CD4-positive, CD25-positive, alpha-beta regulatory T cell (primary cell): ENCODE data around the gene RHOJ. TPM values are rescaled to one million over a fixed set of nuclear protein-coding genes. Genes with fewer than 3 reads are reported as not detected.

Experiments used
- ATAC-seq, 2 donors: fragments of 150-1000 bp; cut with Tn5 transposase; one replicate each; pipeline ENCODE4 v1.10.0; 2021; ENCODE audit warnings: low read depth in 2 of 2, moderate number of reproducible peaks in 2 of 2, moderate library complexity in 1 of 2
- DNase-seq, 3 donors: peaks; one replicate each; pipeline versions ENCODE4 v3.0.0 to v3.0.0-alpha.2; 2012 to 2022; ENCODE audit warnings: mixed read lengths in 1 of 3
- H3K27ac ChIP-seq: one replicate; pipeline ENCODE4 v1.7.0; 2013; ENCODE audit warnings: mild to moderate bottlenecking, low read length; ENCODE audit not compliant: insufficient read depth, poor library complexity, severe bottlenecking
- H3K27me3 ChIP-seq: one replicate; pipeline ENCODE4 v1.7.0; 2013; ENCODE audit warnings: low read length; ENCODE audit not compliant: control insufficient read depth, insufficient read depth
- H3K36me3 ChIP-seq: one replicate; pipeline ENCODE4 v1.7.0; 2013; ENCODE audit warnings: mild to moderate bottlenecking, low read length, moderate library complexity; ENCODE audit not compliant: control insufficient read depth, insufficient read depth
- H3K4me1 ChIP-seq: 2 replicates; pipeline ENCODE4 v1.7.0; 2013; ENCODE audit warnings: mild to moderate bottlenecking, low read length; ENCODE audit not compliant: insufficient read depth, control insufficient read depth, poor library complexity, severe bottlenecking
- H3K4me3 ChIP-seq: one replicate; pipeline ENCODE4 v1.7.0; 2013; ENCODE audit warnings: low read depth, mild to moderate bottlenecking, low read length, moderate library complexity
- H3K9me3 ChIP-seq, 2 experiments: 1 replicate in 1 of 2; 2 replicates in 1 of 2; pipeline ENCODE4 v1.7.0; 2013; ENCODE audit warnings: low read length in 2 of 2, mild to moderate bottlenecking in 1 of 2, moderate library complexity in 1 of 2; ENCODE audit not compliant: control insufficient read depth in 2 of 2
- H3K27ac Mint-ChIP-seq, 3 donors: one replicate each; pipeline ENCODE4 v1.8.0; 2020 to 2022; ENCODE audit warnings: mild to moderate bottlenecking in 3 of 3, mixed read lengths in 3 of 3, moderate library complexity in 2 of 3
- H3K27me3 Mint-ChIP-seq: one replicate; pipeline ENCODE4 v1.8.0; 2022; ENCODE audit warnings: mild to moderate bottlenecking, mixed read lengths
- H3K36me3 Mint-ChIP-seq: one replicate; pipeline ENCODE4 v1.8.0; 2020; ENCODE audit warnings: mixed read lengths
- H3K4me1 Mint-ChIP-seq, 4 donors: one replicate each; pipeline ENCODE4 v1.8.0; 2020 to 2022; ENCODE audit warnings: mixed read lengths in 4 of 4, mild to moderate bottlenecking in 1 of 4
- H3K4me3 Mint-ChIP-seq, 4 donors: one replicate each; pipeline ENCODE4 v1.8.0; 2020 to 2022; ENCODE audit warnings: mild to moderate bottlenecking in 4 of 4, mixed read lengths in 4 of 4, moderate library complexity in 3 of 4
- H3K9me3 Mint-ChIP-seq, 7 donors: one replicate each; pipeline ENCODE4 v1.8.0; 2020 to 2022; ENCODE audit warnings: mixed read lengths in 7 of 7, mild to moderate bottlenecking in 3 of 7, moderate library complexity in 2 of 7
- polyA plus RNA-seq, 4 donors: library from polyadenylated mRNA; unstranded; fragments of 300-500 nt; fragmentation: Illumina TruSeq; gene quantifications; one replicate each; pipeline ENCODE4 v1.2.3, GENCODE V29; 2021
- total RNA-seq: library from RNA; stranded (reverse); gene quantifications from one replicate; pipeline ENCODE4 v1.2.3, GENCODE V29; 2022

Gene RHOJ
- total and polyA plus RNA-seq, 5 donors from 2014 or later = not detected

DNA sequence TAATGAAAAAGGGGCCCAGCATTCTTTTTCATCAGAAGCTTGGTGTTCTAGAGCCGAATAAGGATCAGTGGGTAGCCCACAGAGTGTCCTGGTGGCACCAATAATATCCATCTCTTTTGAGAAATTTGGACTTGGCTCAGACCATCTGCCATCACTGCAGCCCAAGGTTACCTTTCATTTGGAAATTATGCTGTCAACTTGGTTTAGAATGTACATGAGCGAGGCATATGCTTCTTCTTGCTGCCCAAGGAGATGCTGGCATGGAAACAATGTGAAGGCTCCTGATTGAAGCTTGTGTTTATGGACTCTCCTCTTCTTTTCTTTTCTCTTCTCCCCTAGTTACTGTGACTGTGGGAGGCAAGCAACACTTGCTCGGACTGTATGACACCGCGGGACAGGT, 64.5 kb downstream of the RHOJ start:
- Histone ChIP-seq H3K27ac (no peak overlapping the region), H3K36me3 (no peaks in the 10 kb centered on the region), H3K27me3 (peaks cover 5% of the 10 kb centered on the region), H3K4me1 (no peaks in the 10 kb centered on the region), H3K4me3 (no peak overlapping the region), H3K9me3 (no peaks in the 10 kb centered on the region)
- peaks cover 23% of the 10 kb centered on the region for H3K27me3 Mint-ChIP-seq
- no peaks in the 10 kb centered on the region for H3K36me3 Mint-ChIP-seq
- DNase-seq = no peak
- peaks cover 0 to 4% (median 2%) of the 10 kb centered on the region in 7 donors for H3K9me3 Mint-ChIP-seq
- no peak overlapping the region for H3K4me3 Mint-ChIP-seq
- H3K27ac Mint-ChIP-seq = no peak overlapping the region
- no peaks in the 10 kb centered on the region for H3K4me1 Mint-ChIP-seq
- ATAC-seq = no peak

DNA sequence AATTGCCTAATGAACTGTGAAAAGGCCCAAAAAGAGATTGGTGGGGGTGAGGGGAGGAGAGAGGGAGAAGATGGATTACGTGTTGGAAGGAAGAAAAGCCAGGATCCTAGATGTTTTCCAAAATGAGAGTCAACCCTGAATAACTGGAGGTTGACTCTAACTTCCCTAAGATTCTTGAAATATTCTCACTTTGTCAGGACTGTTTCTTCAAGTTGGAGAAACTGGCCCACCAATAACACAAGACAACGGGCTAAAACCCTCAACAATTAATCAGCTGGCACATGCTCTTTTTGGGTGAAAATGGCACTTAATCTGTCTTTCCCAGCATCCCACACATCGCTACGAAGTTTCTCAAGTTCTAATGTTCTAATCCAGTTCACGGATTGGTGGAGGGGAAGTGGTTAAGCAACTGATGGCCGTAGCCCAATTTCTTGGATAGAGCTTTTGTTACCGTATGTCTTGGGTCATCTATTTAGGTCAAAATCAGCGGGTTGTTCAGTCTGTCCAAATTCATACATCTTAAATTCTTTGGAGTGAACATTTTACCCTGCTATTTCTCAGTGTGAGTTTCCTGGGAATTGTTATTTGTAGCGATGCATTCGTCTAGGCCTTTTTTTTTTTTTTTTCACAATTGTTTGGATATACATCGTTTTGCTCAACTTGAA, 65.5 kb downstream of the RHOJ start:
- H3K4me1 Mint-ChIP-seq = no peaks in the 10 kb centered on the region
- ATAC-seq = no peak
- no peak overlapping the region for H3K27ac ChIP-seq
- H3K36me3 ChIP-seq = no peaks in the 10 kb centered on the region
- no peak overlapping the region for H3K4me3 ChIP-seq
- H3K27me3 ChIP-seq = peaks cover 5% of the 10 kb centered on the region
- no peaks in the 10 kb centered on the region for H3K36me3 Mint-ChIP-seq
- no peak for DNase-seq
- H3K27ac Mint-ChIP-seq = no peak overlapping the region
- peaks cover 22% of the 10 kb centered on the region for H3K27me3 Mint-ChIP-seq
- H3K9me3 Mint-ChIP-seq = peaks cover 0 to 3% (median 0%) of the 10 kb centered on the region in 7 donors
- H3K4me3 Mint-ChIP-seq = no peak overlapping the region
- no peaks in the 10 kb centered on the region for H3K9me3 ChIP-seq
- no peaks in the 10 kb centered on the region for H3K4me1 ChIP-seq

DNA sequence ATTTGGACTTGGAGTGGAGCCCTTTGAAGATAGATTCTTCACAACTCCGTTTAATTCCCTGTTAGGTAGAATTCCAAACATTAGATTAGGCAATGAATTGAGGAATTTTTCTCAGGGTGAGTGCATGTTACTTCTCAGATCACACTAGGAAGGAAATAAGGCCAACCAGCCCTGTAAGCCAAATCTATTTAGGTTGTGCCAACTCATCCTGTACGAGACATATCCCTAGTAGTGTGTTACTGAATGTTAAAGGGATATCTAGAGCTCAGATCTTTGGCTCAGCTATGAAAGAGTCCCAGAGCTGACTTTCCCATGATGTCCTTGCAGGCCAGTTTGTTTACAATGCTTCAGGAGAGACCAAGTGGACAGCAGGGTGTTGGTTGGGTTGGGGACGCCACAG, 68.9 kb downstream of the RHOJ start:
- Histone ChIP-seq H3K27ac (no peak overlapping the region), H3K9me3 (no peaks in the 10 kb centered on the region), H3K4me1 (no peaks in the 10 kb centered on the region), H3K4me3 (no peak overlapping the region), H3K36me3 (no peaks in the 10 kb centered on the region), H3K27me3 (peaks cover 4% of the 10 kb centered on the region)
- DNase-seq (no peak), ATAC-seq (no peak)
- Mint-ChIP-seq H3K27ac (peak overlapping the region in 1 of 3 donors; percentile 5), H3K9me3 (peaks cover 0 to 1% (median 0%) of the 10 kb centered on the region in 7 donors), H3K4me1 (no peaks in the 10 kb centered on the region), H3K4me3 (no peak overlapping the region), H3K36me3 (no peaks in the 10 kb centered on the region), H3K27me3 (peaks cover 19% of the 10 kb centered on the region)

DNA sequence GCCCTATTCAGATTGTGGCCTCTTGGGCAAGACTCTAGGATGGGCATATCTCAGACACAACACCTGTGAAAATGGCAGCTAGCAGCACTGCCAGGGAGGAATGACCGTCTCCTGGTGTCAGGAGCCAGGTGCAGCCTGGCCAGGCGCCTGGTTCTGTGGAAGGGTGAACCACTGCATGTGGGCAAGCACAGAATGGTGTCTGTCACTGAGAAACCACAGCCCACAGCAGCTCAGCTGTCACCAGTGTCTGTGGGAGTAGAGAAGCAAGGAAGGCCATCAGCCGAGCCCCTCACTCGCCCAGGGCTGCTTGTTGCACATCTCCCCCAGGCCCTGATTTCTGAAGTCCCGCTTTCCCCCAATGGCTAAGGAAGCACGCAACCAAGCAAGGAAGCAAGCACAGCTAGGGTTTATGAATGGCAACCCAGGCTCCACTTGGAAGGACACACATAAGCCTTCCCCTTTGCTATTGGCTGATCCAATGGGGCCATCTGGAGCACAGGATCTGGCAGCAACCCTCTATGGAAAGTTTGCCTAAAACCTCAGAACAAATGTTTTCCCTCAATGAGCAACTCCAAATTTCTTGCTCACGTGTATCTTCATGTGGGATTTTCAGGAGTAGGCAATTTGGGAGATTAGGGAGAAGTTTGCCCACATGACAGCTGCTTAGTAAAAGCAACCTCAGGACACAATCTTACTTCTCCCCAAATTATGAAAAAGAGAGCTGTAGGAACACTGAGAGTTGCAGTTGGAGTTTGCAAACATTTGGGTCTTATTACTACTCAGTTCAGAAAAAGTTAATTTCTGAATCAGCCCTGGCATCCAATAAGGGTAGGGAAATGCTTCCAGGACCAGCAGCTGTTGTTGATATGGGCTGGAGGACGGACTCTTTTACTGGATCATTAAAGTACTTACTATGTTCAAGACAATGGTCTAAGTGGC, 69.7 kb downstream of the RHOJ start:
- H3K27ac Mint-ChIP-seq = no peak overlapping the region

DNA sequence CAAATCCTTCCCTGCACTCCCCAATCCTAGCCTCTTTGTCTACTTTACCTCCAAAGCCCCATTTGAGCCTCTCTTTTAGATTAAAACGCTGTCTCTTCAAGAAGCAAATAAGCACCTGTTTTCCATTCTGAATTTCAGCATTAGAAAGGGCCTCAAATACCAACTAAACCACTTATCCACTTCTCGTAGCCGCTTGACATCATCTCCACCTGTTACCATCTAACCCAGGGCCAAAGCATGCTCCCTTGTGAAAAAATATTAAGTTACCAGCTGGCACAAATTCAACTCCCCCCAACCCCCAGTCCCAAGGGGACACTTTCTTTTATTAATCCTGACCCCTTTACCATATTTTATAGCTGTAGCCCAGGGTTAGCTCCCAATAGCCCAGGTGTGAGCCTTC, 71.4 kb downstream of the RHOJ start:
- ATAC-seq (no peak), DNase-seq (no peak)
- no peaks in the 10 kb centered on the region for H3K4me1 Mint-ChIP-seq
- no peaks in the 10 kb centered on the region for H3K9me3 ChIP-seq
- no peaks in the 10 kb centered on the region for H3K36me3 ChIP-seq
- H3K27me3 ChIP-seq = peaks cover 5% of the 10 kb centered on the region
- H3K9me3 Mint-ChIP-seq = no peaks in the 10 kb centered on the region
- no peak overlapping the region for H3K27ac ChIP-seq
- H3K4me3 ChIP-seq = no peak overlapping the region
- no peaks in the 10 kb centered on the region for H3K4me1 ChIP-seq
- H3K4me3 Mint-ChIP-seq = no peak overlapping the region
- no peaks in the 10 kb centered on the region for H3K36me3 Mint-ChIP-seq
- H3K27ac Mint-ChIP-seq = no peak overlapping the region
- peaks cover 13% of the 10 kb centered on the region for H3K27me3 Mint-ChIP-seq

More for the DNA sequence above, 69.7 kb downstream of the RHOJ start:
- Mint-ChIP-seq H3K9me3 (no peaks in the 10 kb centered on the region), H3K27me3 (peaks cover 15% of the 10 kb centered on the region), H3K4me3 (no peak overlapping the region), H3K4me1 (no peaks in the 10 kb centered on the region), H3K36me3 (no peaks in the 10 kb centered on the region)
- no peaks in the 10 kb centered on the region for H3K36me3 ChIP-seq
- no peak overlapping the region for H3K27ac ChIP-seq
- ATAC-seq (no peak), DNase-seq (no peak)
- H3K27me3 ChIP-seq = peaks cover 4% of the 10 kb centered on the region
- no peak overlapping the region for H3K4me3 ChIP-seq
- no peaks in the 10 kb centered on the region for H3K4me1 ChIP-seq
- H3K9me3 ChIP-seq = no peaks in the 10 kb centered on the region

DNA sequence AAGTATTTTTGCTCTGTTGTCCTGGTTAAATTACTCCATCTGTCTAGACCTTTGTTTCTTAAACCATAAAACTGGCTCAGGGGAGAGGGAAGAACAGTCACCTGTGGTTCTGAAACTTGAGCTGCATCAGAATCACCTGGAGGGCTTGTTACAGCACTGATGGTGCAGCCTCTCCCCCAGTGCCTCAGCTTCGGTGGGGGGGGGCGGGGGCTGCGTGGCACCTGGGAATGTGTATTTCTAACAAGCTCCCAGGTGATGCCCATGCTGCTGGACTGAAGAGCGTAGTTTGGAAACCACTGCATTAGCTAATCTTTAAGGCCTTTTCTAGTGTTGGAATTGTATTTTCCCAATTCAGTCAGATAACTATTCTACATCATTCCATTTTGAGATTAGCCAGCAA, 71.8 kb downstream of the RHOJ start:
- H3K4me1 ChIP-seq = no peaks in the 10 kb centered on the region
- Mint-ChIP-seq H3K36me3 (no peaks in the 10 kb centered on the region), H3K27me3 (peaks cover 13% of the 10 kb centered on the region), H3K4me3 (no peak overlapping the region), H3K9me3 (no peaks in the 10 kb centered on the region), H3K4me1 (no peaks in the 10 kb centered on the region), H3K27ac (no peak overlapping the region)
- no peak for ATAC-seq
- peaks cover 9% of the 10 kb centered on the region for H3K27me3 ChIP-seq
- no peak overlapping the region for H3K4me3 ChIP-seq
- no peak for DNase-seq
- H3K9me3 ChIP-seq = no peaks in the 10 kb centered on the region
- H3K36me3 ChIP-seq = no peaks in the 10 kb centered on the region
- H3K27ac ChIP-seq = no peak overlapping the region

DNA sequence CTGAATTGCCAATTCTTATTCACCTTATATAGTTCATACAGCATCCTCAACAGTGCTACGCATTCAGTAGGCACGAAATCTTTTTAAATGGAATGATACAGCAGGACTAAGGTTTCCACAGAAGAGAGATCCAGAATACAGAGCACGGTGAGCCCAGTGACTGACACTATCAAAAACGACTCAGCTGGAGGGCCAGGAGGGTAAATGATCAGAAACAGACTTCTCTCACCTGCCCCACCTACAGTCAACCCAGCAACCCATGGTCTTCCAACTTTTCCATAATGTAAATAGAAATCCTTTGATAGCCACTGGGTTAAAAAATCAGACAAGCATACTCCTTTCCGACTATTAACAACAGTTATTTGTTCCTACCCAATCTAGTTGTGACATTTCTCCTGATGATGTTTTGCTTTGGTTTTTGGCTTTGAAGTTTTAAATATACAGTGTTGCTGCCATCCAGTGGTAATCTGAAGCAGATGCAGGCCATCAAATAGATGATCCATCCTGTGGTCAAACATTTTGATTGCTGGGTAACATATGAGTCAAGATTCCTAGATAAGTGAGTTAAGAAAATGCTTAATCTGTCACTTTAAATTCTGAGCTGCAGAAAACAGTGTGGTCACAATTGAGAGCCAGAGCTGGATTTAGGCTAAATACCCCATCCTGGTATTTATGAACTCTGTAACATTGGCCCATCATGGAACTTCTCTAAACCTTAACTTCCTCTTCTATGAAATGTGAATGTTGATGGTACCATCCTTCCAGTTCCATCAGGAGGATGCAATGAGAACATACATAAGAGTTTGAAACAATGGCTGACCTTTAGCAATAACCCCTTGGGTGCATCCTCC, 72.5 kb downstream of the RHOJ start:
- ATAC-seq (peak in 1 of 2 donors; percentile 59), DNase-seq (peak in 2 of 3 donors; percentile 11 to 51)
- Histone ChIP-seq H3K36me3 (no peaks in the 10 kb centered on the region), H3K4me3 (no peak overlapping the region), H3K4me1 (no peaks in the 10 kb centered on the region), H3K27ac (no peak overlapping the region), H3K27me3 (peaks cover 10% of the 10 kb centered on the region), H3K9me3 (no peaks in the 10 kb centered on the region)
- no peak overlapping the region for H3K27ac Mint-ChIP-seq
- no peaks in the 10 kb centered on the region for H3K36me3 Mint-ChIP-seq
- H3K4me1 Mint-ChIP-seq = no peaks in the 10 kb centered on the region
- peaks cover 11% of the 10 kb centered on the region for H3K27me3 Mint-ChIP-seq
- no peaks in the 10 kb centered on the region for H3K9me3 Mint-ChIP-seq
- no peak overlapping the region for H3K4me3 Mint-ChIP-seq
